Kidney capillary endothelial cell (primary cell): Measurements from ENCODE around the gene CHST11.

Experiments used
- DNase-seq: peaks from one replicate; pipeline ENCODE4 v3.0.0-alpha.2; 2018; ENCODE audit warnings: low spot score

CHST11 gene

DNA sequence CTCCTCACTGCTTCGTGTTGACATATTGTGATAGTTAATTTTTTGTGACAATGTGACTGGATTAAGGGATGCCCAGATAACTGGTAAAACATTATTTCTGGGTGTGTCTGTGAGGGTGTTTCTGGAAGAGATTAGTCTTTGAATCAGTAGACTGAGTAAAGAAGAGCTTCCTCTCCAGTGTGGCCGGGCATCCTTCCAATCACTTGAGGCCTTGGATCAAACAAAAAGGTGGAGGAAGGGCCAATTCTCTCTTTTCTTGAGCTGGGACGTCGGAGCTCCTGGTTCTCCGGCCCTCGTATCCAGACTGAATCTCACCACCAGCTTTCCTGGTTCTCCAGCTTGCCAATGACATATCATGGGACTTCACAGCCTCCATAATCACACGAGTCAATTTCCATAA is 240.4 kb downstream of the CHST11 start:
- DNase-seq = no peak

DNA sequence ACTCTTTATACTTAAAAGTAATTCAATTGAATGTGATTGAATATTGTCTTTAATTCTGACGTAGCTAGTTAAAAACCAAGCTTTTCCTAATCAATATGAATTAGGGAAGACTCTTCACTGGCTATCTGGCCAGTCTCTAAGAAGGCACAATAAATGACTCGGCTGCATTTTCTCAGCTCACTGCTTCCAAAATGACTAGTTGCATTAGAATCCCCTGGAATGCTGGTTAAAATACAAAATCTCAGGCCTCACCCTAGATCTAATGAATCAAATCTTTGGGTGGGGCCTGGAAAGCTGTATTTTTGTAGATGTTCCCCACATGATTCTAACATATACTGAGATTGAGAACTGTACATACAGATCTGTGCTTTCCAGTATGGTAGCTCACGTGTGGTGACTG is 242.1 kb downstream of the CHST11 start:
- no peak for DNase-seq

DNA sequence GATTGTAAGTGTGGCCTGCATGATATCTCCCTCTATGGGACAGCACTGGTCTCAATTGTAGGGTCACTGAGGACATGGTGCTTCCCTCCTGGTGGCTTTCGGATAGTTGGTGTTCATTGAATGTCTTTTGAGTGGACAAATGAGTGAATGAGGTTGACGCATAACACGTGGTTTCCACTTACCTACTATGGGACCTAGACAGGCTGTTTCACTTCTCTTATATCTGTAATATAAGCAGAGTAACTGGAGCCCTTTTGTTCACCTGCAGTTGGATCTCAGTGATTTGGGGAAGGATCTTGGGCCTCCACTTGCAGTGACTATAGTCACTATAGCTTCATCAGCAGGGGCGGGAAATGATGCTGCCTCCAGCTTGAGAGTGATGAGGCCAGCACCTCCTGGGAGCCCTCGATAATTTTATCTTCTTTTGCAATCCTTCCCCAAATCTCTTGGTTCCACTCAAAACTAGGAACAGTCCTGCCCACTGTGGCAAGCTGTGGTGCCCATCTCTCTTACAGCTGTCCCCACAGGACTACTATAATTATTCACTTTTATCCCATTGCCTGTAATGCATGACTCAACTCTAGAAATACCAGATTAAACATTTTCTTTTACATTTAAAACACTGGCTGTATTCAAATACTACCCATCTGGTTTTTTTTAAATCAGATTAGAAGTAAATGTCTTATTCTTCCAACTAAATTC is 242.9 kb downstream of the CHST11 start:
- no peak for DNase-seq

DNA sequence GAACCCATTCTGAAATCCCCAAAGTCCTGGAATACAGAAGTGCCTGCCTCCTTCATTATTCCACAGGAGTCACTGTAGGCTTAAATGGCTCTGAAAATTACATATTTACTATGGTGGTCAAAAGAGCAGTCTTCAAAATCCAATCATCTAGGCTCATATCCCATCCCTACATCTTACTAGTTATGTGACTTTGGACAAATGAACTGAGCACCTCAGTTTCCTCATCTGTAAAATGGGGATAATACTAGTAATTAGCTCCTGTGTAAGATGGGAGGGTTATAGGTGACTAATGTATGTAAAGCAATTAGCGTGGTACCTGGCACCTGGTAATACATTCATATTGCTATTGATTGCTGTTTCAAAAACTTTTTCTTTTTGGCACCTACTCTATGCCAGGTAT is 243.6 kb downstream of the CHST11 start:
- DNase-seq = no peak

DNA sequence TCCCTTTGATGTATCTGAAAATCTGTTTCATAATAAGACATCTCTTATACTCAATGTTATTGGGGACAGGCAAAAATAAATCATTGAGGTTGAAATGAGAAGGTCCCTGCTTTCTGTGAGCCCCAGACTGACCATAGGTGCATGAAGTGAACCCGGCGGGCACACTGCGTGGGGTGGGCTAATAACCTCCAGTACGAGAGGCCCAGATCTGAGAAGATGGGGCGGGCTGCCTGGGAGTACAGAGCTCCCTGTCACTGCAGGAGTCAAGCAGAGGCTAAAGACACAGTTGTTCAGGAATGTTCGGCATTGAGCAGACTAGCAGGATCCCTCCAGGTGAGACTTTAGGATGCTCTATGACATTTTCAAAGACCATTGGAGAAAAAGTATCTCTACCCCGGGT is 244.6 kb downstream of the CHST11 start:
- DNase-seq = no peak

DNA sequence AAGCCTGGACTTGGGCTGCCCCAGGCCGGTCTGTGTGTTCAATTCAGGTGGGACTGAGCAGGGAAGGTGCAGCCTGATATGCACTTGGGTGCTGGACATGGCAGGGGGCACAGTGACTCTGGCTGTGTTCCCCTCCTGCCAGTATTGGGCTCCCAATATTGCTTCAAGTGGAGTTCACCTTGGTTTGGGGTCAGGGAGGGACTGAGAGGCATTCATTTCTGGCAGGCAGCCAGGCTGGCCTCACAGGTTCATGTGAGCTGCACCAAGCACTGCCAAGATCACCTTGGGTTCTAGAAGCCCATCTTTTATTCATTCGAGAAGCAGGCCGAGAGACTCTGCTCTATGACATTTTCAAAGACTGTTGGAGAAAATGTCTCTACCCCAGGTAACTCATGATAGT is 245.0 kb downstream of the CHST11 start:
- no peak for DNase-seq

DNA sequence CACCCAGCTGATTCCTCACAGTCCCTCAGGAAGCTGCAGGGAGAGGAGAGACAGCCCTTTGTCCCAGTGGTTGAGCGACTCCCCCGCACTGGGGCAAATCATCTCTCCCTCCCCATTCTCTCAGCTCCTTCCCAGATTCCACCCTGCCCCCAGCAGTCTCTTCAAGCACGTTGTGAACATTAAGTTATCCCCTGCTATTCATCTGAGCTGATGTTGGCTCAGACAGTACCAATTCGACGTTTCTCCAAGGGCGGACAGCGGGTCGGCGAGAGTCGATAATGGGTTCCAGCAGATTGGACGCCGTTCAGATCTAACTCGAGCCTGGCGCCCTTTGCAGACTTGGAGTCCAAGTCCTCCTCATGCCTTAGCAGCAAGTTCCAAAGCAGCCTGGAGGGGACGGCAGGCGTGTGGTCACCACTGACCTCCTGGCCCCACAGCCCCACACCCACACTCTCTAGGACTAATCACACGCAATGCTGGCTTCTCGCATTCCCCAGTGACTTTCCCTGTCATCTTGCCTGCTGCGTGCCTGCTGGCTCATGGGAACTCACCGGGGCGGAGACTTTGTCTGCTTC is 245.9 kb downstream of the CHST11 start:
- DNase-seq = no peak

DNA sequence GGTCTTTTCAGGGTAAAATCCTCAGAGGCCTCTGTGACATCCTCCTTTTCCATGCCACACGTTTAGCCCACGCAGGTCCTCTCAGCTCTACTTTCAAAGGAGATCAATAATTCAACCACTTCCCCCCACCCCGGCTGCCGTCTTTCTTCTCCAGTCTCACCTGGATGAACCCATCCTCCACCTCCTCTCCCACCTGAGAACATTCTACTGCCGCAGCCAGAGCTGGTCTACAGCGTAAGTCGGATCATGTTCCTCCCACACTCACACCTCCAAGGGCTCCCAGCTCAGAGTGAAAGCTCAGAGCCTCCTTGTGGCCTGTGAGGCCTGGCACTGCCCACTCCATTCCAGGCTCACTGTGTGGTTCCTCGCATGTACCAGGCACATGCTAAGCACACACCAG is 246.6 kb downstream of the CHST11 start:
- DNase-seq = no peak

DNA sequence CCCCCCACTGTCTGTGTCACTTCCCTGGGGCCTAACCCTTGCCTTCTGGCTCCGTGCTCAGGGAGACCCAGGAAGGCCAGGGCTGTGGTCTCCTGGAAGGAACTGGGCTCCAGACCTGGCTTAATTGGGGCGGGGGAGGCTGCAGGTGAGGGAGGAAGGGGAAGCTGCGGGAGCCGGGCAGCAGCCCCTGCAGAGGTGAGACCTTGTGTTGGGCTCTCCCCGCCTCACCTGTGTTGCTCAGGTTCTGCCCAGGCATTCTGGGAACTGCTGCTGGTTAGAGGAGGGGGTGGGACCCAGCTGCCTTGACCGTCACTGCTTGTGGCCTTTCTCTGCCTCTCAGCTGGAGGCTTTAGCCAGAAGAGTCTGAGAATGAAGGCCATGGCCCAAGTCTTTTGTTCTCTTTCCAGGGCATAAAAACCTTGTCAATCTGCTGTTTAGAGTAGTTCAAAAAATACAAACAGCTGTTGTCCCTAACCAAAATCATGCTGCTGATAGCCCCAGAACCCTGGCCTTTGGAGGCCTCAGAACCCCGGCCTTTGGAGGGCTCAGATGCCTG is 247.6 kb downstream of the CHST11 start:
- DNase-seq = no peak

DNA sequence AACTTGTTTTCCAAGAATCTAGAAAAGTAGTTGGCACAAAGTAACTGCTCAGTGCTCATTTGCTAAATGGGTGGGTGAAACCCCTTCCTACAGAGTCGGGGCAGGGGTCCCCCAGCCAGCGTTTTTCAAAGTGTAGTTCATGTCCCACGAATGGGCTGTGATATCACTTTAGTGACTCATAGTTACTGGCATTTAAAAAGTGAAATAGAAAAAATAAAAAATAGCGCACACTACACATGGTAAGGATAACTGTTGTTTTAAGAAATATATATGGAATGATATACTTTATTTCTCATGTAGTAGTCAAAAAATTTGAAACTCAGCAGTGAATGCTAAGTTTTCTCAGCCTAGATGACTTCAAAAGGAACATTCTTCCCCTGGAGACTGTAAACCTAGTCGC is 250.4 kb downstream of the CHST11 start:
- DNase-seq = no peak

DNA sequence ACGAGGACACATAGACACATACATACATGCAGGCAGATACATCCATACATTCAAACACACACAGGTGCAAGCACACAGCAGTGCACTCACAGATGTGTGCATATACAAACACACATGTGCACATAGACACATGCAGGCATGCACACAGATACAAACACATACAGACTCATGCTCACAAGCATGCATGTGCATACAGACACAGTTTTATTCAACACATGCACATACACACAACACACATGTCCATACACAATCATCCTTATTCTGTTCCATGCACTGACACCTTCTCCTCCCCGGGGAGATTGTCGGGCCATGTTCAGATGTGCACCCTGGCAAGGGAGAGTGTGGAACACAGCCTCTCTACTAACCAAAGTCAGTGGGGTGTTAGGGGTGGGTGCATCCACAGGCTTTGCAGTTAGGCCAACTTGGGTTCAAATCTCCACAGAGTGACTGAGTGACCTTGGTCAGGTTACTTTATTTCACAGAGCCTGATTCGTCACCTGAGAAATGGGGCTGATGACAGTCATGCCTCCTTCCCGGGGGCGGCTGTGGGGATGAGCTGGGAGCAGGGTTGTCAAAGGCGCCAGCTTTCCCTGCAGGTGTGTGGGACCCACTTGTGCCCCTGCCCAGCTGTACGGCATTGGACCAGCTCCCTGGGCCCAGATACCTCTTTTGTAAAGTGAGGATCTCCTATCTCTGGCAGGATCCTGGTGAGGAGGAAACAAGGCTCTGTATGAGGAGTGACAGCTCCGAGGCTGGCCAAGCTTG is 251.2 kb downstream of the CHST11 start:
- DNase-seq = no peak

DNA sequence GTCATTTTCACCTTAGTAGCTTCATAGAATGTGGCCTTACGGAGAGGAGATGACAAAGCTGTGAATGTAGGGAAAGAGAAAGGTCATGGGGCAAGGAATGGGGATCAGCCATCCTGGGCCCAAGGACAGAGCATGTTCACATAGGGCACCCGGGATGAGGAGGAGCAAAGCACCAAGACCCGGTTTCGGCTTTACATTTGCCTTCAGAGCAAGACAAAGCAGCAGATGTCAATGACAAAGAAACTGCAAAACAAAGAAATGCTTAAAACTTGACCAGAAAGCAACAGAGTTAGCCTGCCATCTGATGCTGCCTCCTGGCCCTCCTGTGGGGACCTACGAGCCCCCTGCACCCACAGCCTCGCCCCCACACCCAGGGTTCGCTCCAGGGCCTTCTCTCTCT is 252.1 kb downstream of the CHST11 start:
- DNase-seq = no peak

DNA sequence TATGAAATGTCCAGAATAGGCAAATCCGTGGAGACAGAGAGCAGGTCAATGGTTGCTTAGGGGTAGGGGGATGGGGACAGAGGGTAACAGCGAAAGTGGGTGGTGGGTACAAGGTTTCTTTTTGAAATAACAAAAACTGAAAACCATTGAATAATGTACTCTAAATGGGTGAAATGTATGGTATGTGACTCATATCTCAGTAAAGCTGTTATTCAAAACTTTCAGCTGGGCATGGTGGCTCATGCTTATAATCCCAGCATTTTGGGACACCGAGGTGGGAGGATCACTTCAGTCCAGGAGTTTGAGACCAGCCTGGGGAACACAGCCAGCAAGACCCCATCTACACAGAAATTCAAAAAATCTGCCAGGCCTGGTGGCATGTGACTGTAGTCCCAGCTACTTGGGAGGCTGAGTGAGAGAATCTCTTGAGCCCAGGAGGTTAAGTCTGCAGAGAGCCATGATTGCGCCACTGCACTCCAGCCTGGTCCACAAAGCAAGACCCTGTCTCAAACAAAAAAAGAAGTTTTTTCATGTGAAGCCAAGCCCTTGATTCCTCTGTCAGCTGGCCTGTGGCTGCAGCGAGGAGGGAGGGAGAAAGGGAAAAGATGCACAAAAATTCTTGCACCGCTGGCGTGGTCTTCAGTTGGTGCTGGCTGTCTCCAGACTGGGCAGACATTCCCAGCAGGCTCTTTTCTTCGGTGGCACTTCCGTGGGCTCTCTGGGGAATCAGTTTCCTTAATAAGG is 253.1 kb downstream of the CHST11 start:
- DNase-seq = no peak

DNA sequence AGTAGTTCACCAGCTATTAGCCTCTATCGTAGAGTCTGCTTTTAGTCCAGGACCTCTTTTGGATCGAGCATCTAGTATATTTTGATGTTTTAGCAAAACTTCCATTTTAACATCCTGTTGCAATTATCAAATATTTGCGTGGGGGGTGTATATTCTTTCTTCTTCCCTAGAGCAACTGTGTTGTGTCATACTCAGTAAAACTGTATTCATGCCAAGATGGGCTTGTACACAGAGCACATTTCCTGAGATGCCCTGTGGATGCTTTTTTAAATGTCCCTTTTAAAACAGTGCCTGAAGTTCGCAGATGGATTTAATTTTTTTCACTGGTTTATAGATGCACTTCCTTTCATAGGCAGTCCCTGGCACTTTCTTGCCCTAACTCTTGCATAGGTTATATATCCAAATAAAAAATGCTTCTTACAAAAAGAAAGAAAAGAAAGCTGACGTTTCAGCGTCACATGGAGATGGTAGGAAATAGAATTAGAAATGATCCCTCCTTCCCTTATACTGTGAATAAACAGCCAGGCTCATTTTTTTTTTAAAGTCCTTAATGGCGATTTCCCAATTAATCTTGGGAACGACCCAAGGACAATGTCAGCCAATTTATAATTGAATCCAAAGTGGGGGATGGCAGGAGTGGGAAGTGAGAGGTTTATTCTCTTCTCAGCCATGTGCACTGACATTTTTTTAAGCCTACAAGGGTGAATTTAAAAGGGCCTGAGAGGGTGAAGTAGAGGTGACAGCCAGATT is 254.4 kb downstream of the CHST11 start:
- DNase-seq = no peak

DNA sequence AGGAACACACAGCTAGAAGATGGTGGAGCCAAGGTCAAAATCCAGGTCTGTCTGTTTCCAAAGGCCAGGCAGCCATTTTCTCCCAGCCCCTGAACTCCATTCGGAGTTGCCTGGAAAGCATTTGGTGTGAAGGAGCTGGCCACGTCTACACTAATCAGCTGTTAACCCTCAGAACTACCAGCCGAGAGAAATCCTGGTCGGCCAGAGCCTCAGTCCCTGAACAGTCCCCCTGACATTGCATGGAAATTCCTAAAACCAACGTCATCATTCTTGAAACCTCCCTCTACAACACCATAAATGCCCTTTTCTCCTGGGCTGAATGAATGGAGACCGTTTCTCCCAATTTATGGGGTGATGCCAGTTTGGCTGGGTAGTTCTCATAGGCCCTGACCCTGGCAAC is 255.7 kb downstream of the CHST11 start:
- no peak for DNase-seq

DNA sequence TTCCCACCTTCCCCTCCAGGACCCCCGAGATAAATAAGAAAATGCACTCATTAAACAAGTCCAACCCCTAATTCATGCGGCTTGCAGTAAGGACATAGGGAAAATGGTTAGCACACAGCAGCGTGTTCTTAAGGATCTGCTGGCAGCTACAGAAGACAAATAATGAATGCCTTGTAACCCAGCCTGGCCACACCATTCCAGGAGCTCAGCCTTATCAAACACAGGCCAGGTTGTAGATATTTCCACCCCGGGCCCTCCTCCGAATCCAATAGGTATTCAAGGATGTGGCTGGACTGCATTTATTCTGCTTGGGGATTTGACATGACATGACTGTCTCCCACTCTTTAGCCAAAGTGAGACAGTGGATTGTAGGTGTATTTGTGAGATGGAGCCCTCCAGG is 256.2 kb downstream of the CHST11 start:
- DNase-seq = no peak

DNA sequence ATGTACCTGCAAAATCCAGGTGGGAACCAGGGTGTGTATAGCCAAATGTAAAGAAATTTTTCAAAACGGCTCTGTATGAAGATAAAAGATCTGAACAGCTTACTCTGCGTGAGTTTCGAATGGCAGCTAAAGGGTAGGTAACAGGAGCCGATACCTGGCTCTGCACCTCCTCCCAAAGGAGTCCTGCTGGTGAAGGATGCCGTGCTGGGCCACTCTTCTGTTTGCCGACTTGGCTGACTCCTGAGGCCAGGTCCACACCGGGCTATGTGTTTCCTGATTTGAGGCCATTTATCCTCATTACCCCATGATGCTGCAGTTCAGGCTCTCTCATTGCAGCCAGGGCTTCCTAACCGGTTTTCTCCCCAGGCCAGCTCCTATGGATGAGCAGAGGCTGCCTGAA is 256.7 kb downstream of the CHST11 start:
- DNase-seq = no peak

DNA sequence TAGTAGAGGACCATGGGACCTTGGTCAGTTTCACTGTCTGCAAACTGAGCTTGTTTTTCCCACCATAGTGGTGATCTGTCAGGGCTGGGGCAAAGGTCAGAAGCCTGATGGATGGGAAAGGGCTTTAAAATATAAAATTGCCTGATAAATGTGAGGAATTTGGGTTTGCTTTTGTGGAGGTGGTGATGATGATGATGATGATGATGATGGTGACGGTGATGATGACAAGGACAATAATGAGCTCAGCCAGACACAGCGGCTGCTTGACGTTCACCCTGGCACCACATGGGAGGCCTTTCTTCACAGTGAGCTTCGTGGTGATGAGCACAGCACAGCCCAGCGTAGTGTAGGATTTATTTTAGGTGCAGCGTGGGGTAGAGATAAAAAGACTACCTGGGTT is 257.6 kb downstream of the CHST11 start:
- DNase-seq = no peak

DNA sequence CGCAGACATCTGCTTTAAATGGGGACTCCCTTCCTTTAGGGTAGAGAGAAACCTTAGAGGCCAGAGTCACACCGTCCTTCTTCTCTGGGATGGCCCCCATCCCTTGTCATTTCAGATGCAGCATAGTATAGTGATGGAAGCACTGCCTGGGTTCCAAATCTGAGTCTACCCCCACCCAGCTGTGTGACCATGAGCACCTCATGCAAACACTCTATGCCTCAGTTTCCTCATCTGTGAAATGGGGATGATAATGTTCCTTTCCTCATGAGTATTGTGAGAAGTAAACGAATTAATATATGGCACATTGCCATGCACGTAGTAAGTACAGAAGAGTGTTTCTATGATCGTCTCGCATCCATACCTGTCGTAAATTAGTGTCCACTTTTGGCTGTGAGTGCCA is 259.4 kb downstream of the CHST11 start:
- DNase-seq = no peak

DNA sequence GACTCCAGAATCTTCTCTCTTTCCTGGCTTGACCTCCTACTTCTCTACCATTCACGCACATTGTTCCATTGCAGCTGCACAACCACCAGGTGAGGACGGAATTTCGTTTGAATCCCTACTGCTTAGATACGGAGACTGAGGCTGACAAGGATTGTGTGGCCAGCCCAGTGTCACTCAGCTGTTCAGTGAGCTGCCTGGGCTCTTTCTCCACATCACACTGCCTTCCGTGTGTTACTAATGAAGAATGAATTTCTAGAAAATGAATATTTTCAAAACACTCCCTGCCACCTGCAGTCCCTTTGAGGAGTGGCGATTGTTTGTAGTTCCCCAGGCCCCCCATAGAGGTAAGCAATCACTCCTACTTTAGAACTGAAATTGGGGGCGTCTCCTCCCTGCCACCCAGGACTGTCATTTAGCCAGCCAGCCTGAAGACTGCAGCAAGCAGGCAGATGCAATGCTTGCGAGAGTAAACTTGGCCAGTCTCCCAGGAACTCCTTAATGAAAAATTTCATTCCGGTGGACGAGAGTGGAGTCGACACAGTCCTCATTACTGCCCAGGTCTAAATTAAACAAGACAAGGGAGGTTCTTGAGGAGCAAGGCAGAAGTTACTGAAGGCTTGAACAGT is 261.7 kb downstream of the CHST11 start:
- no peak for DNase-seq

DNA sequence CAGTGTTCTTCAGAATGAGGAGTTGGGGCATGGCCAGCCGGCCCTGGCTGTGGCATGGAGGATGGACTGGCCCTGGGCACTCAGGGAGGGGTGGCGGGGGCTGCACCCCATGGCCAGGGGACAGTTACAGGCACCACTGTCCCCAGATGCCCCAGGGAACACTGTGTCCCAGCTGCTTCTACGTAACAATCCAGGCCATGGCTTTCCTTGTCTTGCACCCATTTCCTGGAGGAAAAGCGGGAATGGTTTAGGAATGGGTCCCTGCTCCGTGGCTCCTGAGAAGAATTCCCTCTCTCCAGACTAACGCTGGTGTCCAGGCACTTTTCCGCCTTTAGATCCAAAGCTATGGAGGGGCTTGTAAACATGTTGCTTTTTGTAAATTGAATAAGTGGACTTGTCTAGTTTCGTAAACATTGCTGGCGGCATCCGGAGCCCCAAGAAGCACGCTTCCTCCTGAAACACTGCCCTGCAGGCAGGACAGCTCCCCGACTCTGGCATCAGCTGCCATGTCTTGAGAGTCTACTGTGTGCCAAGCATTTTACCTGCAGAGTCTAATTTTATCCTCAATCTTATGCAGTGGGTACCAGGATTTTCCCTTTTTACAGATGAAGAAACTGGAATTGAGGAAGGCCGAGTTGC is 263.1 kb downstream of the CHST11 start:
- DNase-seq = no peak
